ENCODE measurements around the gene CLECL1. TPM values are rescaled to one million over a fixed set of nuclear protein-coding genes. Genes with fewer than 3 reads are reported as not detected.

The CLECL1 gene
- total RNA-seq, 6 donors from 2014 or later, result 0.98 to 33.5 (median 1.0) TPM; not detected in 3

GRCh38 chr12:9725213-9725870 lies 7.6 kb downstream of the CLECL1 start:
- 68 to 85% methylated on average over 2 of the region's 2 CpGs for WGBS, 2 donors
- Histone ChIP-seq H3K27me3 (no peaks in the 10 kb centered on the region), H3K9me3 (no peaks in the 10 kb centered on the region), H3K27ac (no peak overlapping the region), H3K36me3 (no peaks in the 10 kb centered on the region), H3K4me1 (peaks cover 0 to 7% (median 2%) of the 10 kb centered on the region in 4 donors), H3K4me3 (no peak overlapping the region)
- no peak for DNase-seq
- no peak for ATAC-seq (ENCODE audit: low FRiP score in 2 of 2)
- TF ChIP-seq CTCF (IDR thresholded peaks at IDR 0.05) (no peak), EP300 (IDR thresholded peaks at IDR 0.05) (no peak), POLR2AphosphoS5 (IDR thresholded peaks at IDR 0.05) (no peak)

- H3K9me3 ChIP-seq, result no peaks in the 10 kb centered on the region
- H3K27ac ChIP-seq, result no peak overlapping the region
- WGBS, 2 donors, result 91 to 96% methylated on average over 1 of the region's 1 CpG
Measured at GRCh38 chr12:9724023-9724422, 8.9 kb downstream of the CLECL1 start.

GRCh38 chr12:9721394-9722092 lies 11.4 kb downstream of the CLECL1 start:
- Histone ChIP-seq H3K4me1 (peaks cover 0 to 7% (median 2%) of the 10 kb centered on the region in 4 donors), H3K4me3 (no peak overlapping the region), H3K27me3 (no peaks in the 10 kb centered on the region), H3K9me3 (no peaks in the 10 kb centered on the region), H3K36me3 (no peaks in the 10 kb centered on the region), H3K27ac (no peak overlapping the region)
- 53 to 58% methylated on average over 5 of the region's 5 CpGs for WGBS, 2 donors
- ATAC-seq (ENCODE audit: low FRiP score in 2 of 2) (no peak), DNase-seq (no peak)
- TF ChIP-seq POLR2AphosphoS5 (IDR thresholded peaks at IDR 0.05), result no peak
- TF ChIP-seq POLR2A (IDR thresholded peaks at IDR 0.05), result no peak
- TF ChIP-seq CTCF (IDR thresholded peaks at IDR 0.05), result no peak
- TF ChIP-seq EP300 (IDR thresholded peaks at IDR 0.05), result no peak

More at GRCh38 chr12:9724023-9724422, 8.9 kb downstream of the CLECL1 start:
- H3K36me3 ChIP-seq, result no peaks in the 10 kb centered on the region
- no peak overlapping the region for H3K4me3 ChIP-seq
- TF ChIP-seq POLR2A (IDR thresholded peaks at IDR 0.05) (no peak), EP300 (IDR thresholded peaks at IDR 0.05) (no peak)
- H3K4me1 ChIP-seq, result peaks cover 0 to 7% (median 2%) of the 10 kb centered on the region in 4 donors
- no peak for ATAC-seq (ENCODE audit: low FRiP score in 2 of 2)
- H3K27me3 ChIP-seq, result no peaks in the 10 kb centered on the region
- DNase-seq, result no peak

GRCh38 chr12:9719790-9720189 lies 13.1 kb downstream of the CLECL1 start:
- no peak for DNase-seq
- no peak overlapping the region for H3K27ac ChIP-seq
- H3K36me3 ChIP-seq, result no peaks in the 10 kb centered on the region
- TF ChIP-seq CTCF (IDR thresholded peaks at IDR 0.05) (no peak), POLR2A (IDR thresholded peaks at IDR 0.05) (no peak), EP300 (IDR thresholded peaks at IDR 0.05) (no peak), POLR2AphosphoS5 (IDR thresholded peaks at IDR 0.05) (no peak)
- H3K27me3 ChIP-seq, result no peaks in the 10 kb centered on the region
- H3K4me1 ChIP-seq, result peaks cover 0 to 7% (median 2%) of the 10 kb centered on the region in 4 donors
- no peak overlapping the region for H3K4me3 ChIP-seq
- no peaks in the 10 kb centered on the region for H3K9me3 ChIP-seq
- WGBS, 2 donors, result 42 to 80% methylated on average over 1 of the region's 1 CpG
- no peak for ATAC-seq (ENCODE audit: low FRiP score in 2 of 2)

- 88 to 93% methylated on average over 7 of the region's 7 CpGs for WGBS, 2 donors
- DNase-seq (no peak), ATAC-seq (ENCODE audit: low FRiP score in 2 of 2) (no peak)
- Histone ChIP-seq H3K4me3 (no peak overlapping the region), H3K9me3 (no peaks in the 10 kb centered on the region), H3K4me1 (peaks cover 0 to 7% (median 2%) of the 10 kb centered on the region in 4 donors), H3K27ac (no peak overlapping the region), H3K27me3 (no peaks in the 10 kb centered on the region), H3K36me3 (no peaks in the 10 kb centered on the region)
- TF ChIP-seq POLR2A (IDR thresholded peaks at IDR 0.05) (no peak), EP300 (IDR thresholded peaks at IDR 0.05) (no peak), CTCF (IDR thresholded peaks at IDR 0.05) (no peak), POLR2AphosphoS5 (IDR thresholded peaks at IDR 0.05) (no peak)
Measured at GRCh38 chr12:9718968-9719367, 13.9 kb downstream of the CLECL1 start.

Data from upper lobe of left lung (tissue), 6 donors.